Fibroblast of the aortic adventitia (primary cell): ENCODE data around the gene BRME1. TPM values are rescaled to one million over a fixed set of nuclear protein-coding genes. Genes with fewer than 3 reads are reported as not detected.

ENCODE experiments used
- DNase-seq: peaks from one replicate; pipeline ENCODE4 v3.0.0-alpha.2; 2010; ENCODE audit warnings: low read depth
- H3K4me3 ChIP-seq: 2 replicates; pipeline ENCODE4 v1.5.1; 2011; ENCODE audit warnings: low read depth, mild to moderate bottlenecking, control low read depth, low read length, moderate library complexity
- CTCF ChIP-seq: IDR thresholded peaks from 2 replicates; pipeline ENCODE4 v1.5.1; 2011; ENCODE audit warnings: mild to moderate bottlenecking, low read length, control low read depth, inconsistent platforms; ENCODE audit not compliant: insufficient read depth
- total RNA-seq: library from RNA; depleted of rRNA; stranded (reverse); fragments of >200 nt; gene quantifications from 2 replicates; pipeline ENCODE4 v1.2.3, GENCODE V29; 2012; ENCODE audit warnings: low replicate concordance

The BRME1 gene
- total RNA-seq, 1 donor: 1.8 TPM

GRCh38 chr19:13902993-13903555, 2.8 kb downstream of the BRME1 start:
- DNase-seq: no peak
- TF ChIP-seq CTCF: peak; percentile 17
- H3K4me3 ChIP-seq: no peak overlapping the region

DNA sequence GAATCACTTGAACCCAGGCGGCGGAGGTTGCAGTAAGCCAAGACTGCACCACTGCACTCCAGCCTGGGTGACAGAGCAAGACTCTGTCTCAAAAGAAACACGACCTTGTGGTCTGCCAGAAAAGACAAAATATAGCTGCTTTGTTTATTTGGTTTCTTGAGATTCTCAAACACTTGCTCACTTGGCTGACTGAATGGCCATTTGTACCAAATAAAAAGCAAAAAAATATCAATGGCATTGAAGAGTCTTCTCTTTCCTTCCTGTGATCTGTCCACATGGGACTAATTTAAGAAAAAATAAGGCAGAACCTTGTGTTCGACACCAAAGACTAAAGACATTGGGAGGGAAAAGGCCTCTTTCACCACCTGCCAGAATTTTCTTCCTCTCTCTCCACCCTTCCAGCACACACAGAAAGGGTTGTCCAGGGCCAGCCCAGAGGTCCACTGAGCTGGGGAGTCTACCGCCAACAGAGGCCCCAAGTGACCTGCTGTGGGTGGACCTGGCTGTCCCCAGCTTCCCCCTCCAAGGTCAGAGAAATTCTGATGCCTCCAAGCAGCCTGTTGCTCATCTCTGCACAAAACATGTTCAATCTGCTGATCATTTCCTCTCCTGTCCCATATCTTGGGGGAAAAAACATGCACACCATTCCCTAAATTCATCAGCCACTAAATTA, 5.9 kb downstream of the BRME1 start:
- no peak for TF ChIP-seq CTCF
- H3K4me3 ChIP-seq: no peak overlapping the region
- DNase-seq: no peak

DNA sequence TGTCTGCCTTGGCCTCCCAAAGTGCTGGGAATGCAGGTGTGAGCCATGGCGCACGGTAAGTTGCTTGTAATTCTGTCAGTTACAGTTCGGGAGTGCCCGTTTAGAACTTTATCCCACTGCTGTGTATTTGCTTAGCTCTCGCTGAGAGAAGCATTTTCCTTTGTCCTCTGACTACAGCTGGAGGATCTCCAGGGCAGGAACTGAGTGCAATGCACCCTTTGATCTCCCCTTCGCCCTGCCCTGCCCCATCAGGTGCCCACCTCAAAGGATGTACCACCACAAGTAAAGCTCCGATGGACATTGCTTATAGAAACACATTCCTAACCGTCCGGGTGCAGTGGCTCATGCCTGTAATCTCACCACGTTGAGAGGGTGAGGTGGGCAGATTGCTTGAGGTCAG, 6.5 kb downstream of the BRME1 start:
- no peak overlapping the region for H3K4me3 ChIP-seq
- TF ChIP-seq CTCF: no peak
- no peak for DNase-seq

DNA sequence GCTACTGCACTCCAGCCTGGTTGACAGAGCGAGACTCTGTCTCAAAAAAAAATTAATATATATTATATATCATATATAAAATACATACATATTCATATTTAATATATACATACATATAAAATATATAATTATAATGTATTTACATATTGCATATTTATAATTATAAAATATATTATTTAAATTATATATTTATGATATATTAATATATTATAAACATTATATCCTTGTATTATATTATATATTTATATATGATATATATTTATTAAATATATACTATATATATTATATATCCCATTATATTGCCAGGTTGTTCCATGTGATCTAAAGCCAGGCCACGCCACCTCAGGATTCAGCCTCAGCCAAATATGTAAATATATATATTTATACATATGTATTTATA, 9.7 kb downstream of the BRME1 start:
- no peak for TF ChIP-seq CTCF

DNA sequence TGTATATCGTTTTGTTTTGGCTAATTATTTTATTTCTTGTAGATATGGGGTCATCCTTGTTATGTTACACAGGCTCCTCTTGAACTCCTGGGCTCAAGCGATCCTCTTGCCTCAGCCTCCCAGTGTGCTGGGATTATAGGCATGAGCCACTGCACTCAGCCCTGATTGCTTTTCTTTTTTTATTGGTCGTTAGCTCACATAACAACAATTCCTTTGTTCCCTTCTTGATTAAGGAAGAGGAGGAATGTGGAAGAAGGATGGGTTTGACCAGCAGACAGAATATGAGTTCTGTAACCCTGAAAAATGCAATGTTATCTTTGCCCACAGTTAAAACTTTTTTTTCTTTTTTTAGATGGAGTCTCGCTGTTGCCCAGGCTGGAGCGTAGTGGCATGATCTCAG, 11.4 kb downstream of the BRME1 start:
- DNase-seq: no peak
- no peak overlapping the region for H3K4me3 ChIP-seq
- TF ChIP-seq CTCF: no peak

More for the DNA sequence above, 9.7 kb downstream of the BRME1 start:
- no peak overlapping the region for H3K4me3 ChIP-seq
- DNase-seq: no peak

DNA sequence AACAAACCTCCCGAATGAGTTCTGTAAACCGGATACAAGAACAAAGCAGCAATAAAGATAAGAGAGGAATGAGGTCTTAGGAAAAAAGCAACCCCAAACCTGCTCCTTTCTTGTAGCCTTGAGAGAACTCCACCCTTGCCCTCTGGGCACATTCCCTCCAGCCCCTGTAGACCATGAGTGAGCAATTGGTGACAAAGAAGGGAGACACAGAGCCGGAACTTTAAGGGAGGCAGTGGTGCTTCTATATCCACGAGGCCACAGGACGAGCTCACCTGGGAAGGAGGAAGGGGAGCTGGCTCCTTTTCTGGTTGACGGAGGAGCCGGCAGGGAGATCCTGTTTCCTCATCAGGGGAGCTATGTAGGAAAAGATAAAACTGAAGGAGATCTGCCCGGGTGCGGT, 13.0 kb downstream of the BRME1 start:
- no peak overlapping the region for H3K4me3 ChIP-seq
- DNase-seq: no peak
- TF ChIP-seq CTCF: no peak

DNA sequence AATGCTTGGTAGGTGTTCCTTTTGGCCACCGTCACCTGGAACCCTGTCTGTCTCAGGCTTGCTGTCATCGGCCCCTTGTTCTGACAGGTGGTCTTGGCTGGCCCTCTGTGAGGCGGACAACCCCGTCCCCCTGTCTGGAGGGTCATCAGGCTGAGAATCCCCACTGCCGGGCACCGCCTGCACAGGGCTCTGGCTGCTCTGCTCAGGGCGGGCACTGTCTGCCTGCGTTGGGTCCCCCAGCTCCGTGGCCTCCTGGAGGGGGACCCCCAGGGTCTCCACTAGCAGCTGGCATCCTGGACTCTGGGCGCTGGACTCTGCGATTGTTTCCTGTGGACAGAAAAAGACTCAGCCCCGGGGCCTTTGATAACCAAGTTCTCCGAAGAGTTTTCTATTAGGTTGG, 15.8 kb downstream of the BRME1 start:
- no peak for DNase-seq
- no peak for TF ChIP-seq CTCF
- no peak overlapping the region for H3K4me3 ChIP-seq
